Measurements from ENCODE around the gene LITAF.

- TF ChIP-seq POLR2A (IDR thresholded peaks at IDR 0.05), result no peak
- no peak for TF ChIP-seq CTCF (IDR thresholded peaks at IDR 0.05)
Observed at GRCh38 chr16:11582157-11582814, 4.4 kb downstream of the LITAF start.
